ENCODE data around the gene HS2ST1.
"Not testable (repeated sequence)": the region's sequence is repeated elsewhere in the genome, so short reads cannot be mapped to it uniquely, and the experiment has no call there.

The HS2ST1 gene

GRCh38 chr1:87028576-87028975 is 114.1 kb downstream of the HS2ST1 start:
- no peak for DNase-seq

- DNase-seq = no peak
Observed at GRCh38 chr1:87030740-87031690, 116.6 kb downstream of the HS2ST1 start.

- DNase-seq = no peak
Observed at GRCh38 chr1:87034351-87034750, 119.9 kb downstream of the HS2ST1 start.

- DNase-seq = no peak
Observed at GRCh38 chr1:87039096-87039495, 124.7 kb downstream of the HS2ST1 start.

GRCh38 chr1:87042111-87042811 is 127.8 kb downstream of the HS2ST1 start:
- DNase-seq = no peak

GRCh38 chr1:87044424-87044823 is 130.0 kb downstream of the HS2ST1 start:
- no peak for DNase-seq

- DNase-seq = no peak
Observed at GRCh38 chr1:87044840-87045239, 130.4 kb downstream of the HS2ST1 start.

GRCh38 chr1:87045761-87046304 is 131.4 kb downstream of the HS2ST1 start:
- DNase-seq = no peak

GRCh38 chr1:87046951-87047350 is 132.5 kb downstream of the HS2ST1 start:
- DNase-seq = no peak

- no peak for DNase-seq
Observed at GRCh38 chr1:87048237-87048636, 133.8 kb downstream of the HS2ST1 start.

GRCh38 chr1:87051965-87052364 is 137.5 kb downstream of the HS2ST1 start:
- no peak for DNase-seq

GRCh38 chr1:87052400-87052799 is 138.0 kb downstream of the HS2ST1 start:
- DNase-seq = no peak

- no peak for DNase-seq
Observed at GRCh38 chr1:87052961-87053360, 138.5 kb downstream of the HS2ST1 start.

- no peak for DNase-seq
Observed at GRCh38 chr1:87053446-87053845, 139.0 kb downstream of the HS2ST1 start.

GRCh38 chr1:87056974-87057373 is 142.5 kb downstream of the HS2ST1 start:
- no peak for DNase-seq

GRCh38 chr1:87058343-87058649 is 143.9 kb downstream of the HS2ST1 start:
- no peak for DNase-seq

- DNase-seq = no peak
Observed at GRCh38 chr1:87061742-87062156, 147.3 kb downstream of the HS2ST1 start.

- no peak for DNase-seq
Observed at GRCh38 chr1:87062687-87063086, 148.3 kb downstream of the HS2ST1 start.

- no peak for DNase-seq
Observed at GRCh38 chr1:87064309-87064708, 149.9 kb downstream of the HS2ST1 start.

- no peak for DNase-seq
Observed at GRCh38 chr1:87064986-87065385, 150.6 kb downstream of the HS2ST1 start.

- not testable (repeated sequence) for DNase-seq
Observed at GRCh38 chr1:87066708-87067107, 152.3 kb downstream of the HS2ST1 start.

GRCh38 chr1:87072411-87072810 is 158.0 kb downstream of the HS2ST1 start:
- no peak for DNase-seq

- DNase-seq = no peak
Observed at GRCh38 chr1:87072904-87073303, 158.5 kb downstream of the HS2ST1 start.
